22Rv1 (cell line): Measurements from ENCODE around the gene EFCAB7.

Experiments used
- H3K27ac ChIP-seq: fragments of 450-650 bp; 2 replicates; pipeline ENCODE4 v1.5.1; 2017
- CTCF ChIP-seq: fragments of 450-650 bp; IDR thresholded peaks from 2 replicates; pipeline ENCODE4 v1.5.1; 2017; ENCODE audit warnings: mild to moderate bottlenecking
- ZFX ChIP-seq: fragments of 450-650 bp; IDR thresholded peaks from 2 replicates; pipeline ENCODE4 v1.6.1; 2017; ENCODE audit warnings: antibody characterized with exemption, borderline replicate concordance

Gene EFCAB7

GRCh38 chr1:63501256-63501655 lies 22.1 kb upstream of the EFCAB7 start:
- H3K27ac ChIP-seq: no peak overlapping the region
- TF ChIP-seq CTCF (no peak), ZFX (no peak)

- TF ChIP-seq CTCF (no peak), ZFX (no peak)
These were observed 16.5 kb upstream of the EFCAB7 start for GRCh38 chr1:63506782-63507181.

DNA sequence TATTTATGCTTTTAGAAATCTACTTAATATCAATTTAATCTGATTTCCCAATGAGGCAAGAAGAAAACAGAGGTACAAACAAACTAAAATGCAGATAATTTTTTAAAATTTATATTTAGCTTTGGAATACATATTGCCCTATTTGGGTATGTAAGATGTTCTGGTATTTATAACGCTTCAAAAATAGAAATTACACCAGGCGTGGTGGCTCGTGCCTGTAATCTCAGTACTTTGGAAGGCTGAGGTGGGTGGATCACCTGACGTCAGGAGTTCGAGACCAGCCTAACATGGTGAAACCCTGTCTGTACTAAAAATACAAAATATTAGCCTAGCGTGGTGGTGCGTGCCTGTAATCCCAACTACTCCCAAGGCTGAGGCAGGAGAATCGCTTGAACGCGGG lies 13.6 kb upstream of the EFCAB7 start:
- H3K27ac ChIP-seq: no peak overlapping the region
- TF ChIP-seq CTCF: no peak

More at GRCh38 chr1:63506782-63507181, 16.5 kb upstream of the EFCAB7 start:
- H3K27ac ChIP-seq: no peak overlapping the region

DNA sequence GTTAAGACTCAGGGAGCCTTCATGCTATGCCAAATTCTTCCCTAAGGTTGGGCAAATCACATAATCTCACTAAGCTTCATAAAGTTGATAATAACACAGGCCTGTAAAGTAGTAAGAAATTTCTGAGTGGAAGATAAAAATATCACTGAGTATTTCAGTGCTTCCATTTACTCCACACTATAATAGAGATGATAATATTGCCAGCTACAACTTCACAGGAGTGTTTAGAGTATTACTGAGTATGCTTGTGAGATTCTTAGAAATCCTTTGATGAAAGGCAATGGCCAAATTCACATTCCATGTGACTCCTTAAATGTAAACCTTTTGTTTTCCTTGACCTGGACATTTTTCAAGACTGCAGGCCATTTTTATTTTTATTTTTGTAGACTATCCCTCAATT lies 10.7 kb upstream of the EFCAB7 start:
- TF ChIP-seq CTCF (no peak), ZFX (no peak)
- no peak overlapping the region for H3K27ac ChIP-seq

DNA sequence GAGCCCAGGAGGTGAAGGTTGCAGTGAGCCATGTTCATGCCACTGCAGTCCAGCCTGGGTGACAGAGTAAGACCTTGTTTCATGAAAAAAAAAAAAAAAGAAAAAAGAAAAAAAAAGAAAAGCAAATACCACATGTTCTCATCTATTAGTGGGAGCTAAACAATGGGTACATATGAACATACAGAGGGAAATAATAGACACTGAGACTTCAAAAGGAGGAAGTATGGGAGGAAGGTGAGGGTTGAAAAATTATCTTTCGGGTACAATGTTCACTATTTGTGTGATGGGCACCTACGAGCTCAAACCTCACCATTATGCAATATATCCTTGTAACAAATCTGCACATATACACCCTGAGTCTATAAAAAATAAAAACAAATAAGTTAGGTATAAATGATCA lies 6.7 kb upstream of the EFCAB7 start:
- no peak overlapping the region for H3K27ac ChIP-seq

DNA sequence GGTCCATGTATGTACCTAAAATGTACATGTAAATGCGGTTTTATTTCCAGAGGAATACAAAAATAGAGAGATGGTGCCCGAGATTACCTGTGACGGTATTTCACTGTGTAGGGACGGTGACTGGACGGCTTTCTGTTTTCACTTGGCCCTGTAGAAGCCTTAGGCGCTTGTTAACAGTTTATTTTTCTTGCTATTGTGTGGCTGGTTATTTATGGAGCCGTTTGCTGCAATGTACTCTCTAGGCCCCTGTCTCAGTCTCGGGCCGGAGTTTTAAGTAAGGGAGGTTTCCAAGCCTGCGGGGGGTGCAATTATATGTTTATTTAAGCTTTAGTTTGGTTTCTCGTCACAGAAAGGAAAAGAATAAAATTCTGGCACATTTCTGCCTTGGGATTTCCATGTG lies 413 bp downstream of the EFCAB7 start:
- peak overlapping the region; percentile 89 for H3K27ac ChIP-seq
- no peak for TF ChIP-seq CTCF
- no peak for TF ChIP-seq ZFX

More for the DNA sequence above, 6.7 kb upstream of the EFCAB7 start:
- TF ChIP-seq CTCF (no peak), ZFX (no peak)

DNA sequence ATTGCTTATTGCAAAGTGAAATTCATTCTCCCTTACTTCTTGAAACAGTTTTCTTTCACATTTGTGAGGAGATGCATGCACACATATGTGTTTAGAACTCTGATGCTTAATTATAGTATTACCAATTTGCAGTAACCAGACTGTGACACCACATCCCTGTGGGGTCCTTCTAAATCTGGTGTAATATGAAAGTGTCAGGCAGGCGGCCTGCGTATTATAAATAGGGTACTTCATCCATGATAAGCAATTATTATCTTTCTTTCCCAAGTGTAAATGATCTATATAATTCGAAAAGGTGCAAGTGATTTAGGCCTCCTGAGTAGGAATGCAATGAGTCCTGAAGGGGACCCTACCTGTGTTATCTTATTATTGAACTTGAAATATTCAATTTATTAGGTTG lies 876 bp downstream of the EFCAB7 start:
- TF ChIP-seq ZFX (no peak), CTCF (no peak)
- peak overlapping the region; percentile 89 for H3K27ac ChIP-seq
